IMR-90 (cell line): ENCODE measurements around the gene UBTD1. TPM values are rescaled to one million over a fixed set of nuclear protein-coding genes. Genes with fewer than 3 reads are reported as not detected.

ENCODE experiments used
- ATAC-seq: fragments of 200-7000 bp; cut with Tn5 transposase; 2 replicates; pipeline ENCODE4 v1.9.1; 2020; ENCODE audit warnings: low read depth, mild to moderate bottlenecking, moderate library complexity
- BruUV-seq: library from RNA; stranded (reverse); fragments of 400-500 nt; replicated peaks from 2 replicates; lab custom pipeline; 2021; lab: Mats Ljungman, UMichigan
- CTCF ChIA-PET: fragments of 300-600 bp; formaldehyde crosslinking; extraction: SDS; loops from one replicate; lab custom pipeline; 2021; ENCODE audit warnings: antibody characterized with exemption; lab: Yijun Ruan, JAX
- POLR2A ChIA-PET: fragments of 300-600 bp; sonication (Branson Sonifier 250); formaldehyde crosslinking; loops from one replicate; lab custom pipeline; 2022; ENCODE audit warnings: antibody characterized with exemption; ENCODE audit not compliant: unreplicated experiment; lab: Charles Lee
- DNase-seq: peaks from one replicate; pipeline ENCODE4 v3.0.0; 2013
- H2AFZ ChIP-seq: replicated peaks from 2 replicates; pipeline ENCODE3; 2013; ENCODE audit warnings: low read length, mild to moderate bottlenecking; ENCODE audit not compliant: poor library complexity
- H2AK5ac ChIP-seq: 2 replicates; pipeline ENCODE4 v1.6.1; 2013; ENCODE audit warnings: low read depth, low read length, inconsistent platforms
- H2AK9ac ChIP-seq: replicated peaks from 2 replicates; pipeline ENCODE3; 2013; ENCODE audit warnings: mild to moderate bottlenecking, low read depth, low read length, moderate library complexity; ENCODE audit not compliant: poor library complexity
- H2BK120ac ChIP-seq: 2 replicates; pipeline ENCODE4 v1.6.1; 2013; ENCODE audit warnings: low read depth, low read length, inconsistent platforms
- H2BK15ac ChIP-seq: 3 replicates; pipeline ENCODE4 v1.6.1; 2013; ENCODE audit warnings: low read depth, low read length, inconsistent platforms
- H2BK20ac ChIP-seq: 2 replicates; pipeline ENCODE4 v1.6.1; 2013; ENCODE audit warnings: low read depth, mild to moderate bottlenecking, inconsistent platforms, low read length, moderate library complexity
- H2BK5ac ChIP-seq: 2 replicates; pipeline ENCODE4 v1.6.1; 2013; ENCODE audit warnings: mild to moderate bottlenecking, low read depth, low read length, inconsistent platforms; ENCODE audit not compliant: poor library complexity, severe bottlenecking
- H3K14ac ChIP-seq: replicated peaks from 2 replicates; pipeline ENCODE4 v1.6.1; 2013; ENCODE audit warnings: low read depth, low read length, inconsistent platforms
- H3K18ac ChIP-seq: 2 replicates; pipeline ENCODE4 v1.6.1; 2013; ENCODE audit warnings: low read depth, low read length, control low read depth
- H3K23ac ChIP-seq: 2 replicates; pipeline ENCODE4 v1.6.1; 2013; ENCODE audit warnings: low read depth, low read length, inconsistent platforms
- H3K27ac ChIP-seq: 2 replicates; pipeline ENCODE4 v1.5.1; 2013; ENCODE audit warnings: mild to moderate bottlenecking, control low read depth, low read length; ENCODE audit not compliant: insufficient read depth
- H3K27me3 ChIP-seq: 2 replicates; pipeline ENCODE4 v1.6.1; 2013; ENCODE audit warnings: low read length; ENCODE audit not compliant: control insufficient read depth, insufficient read depth
- H3K36me3 ChIP-seq: 2 replicates; pipeline ENCODE4 v1.6.1; 2013; ENCODE audit warnings: low read length, mixed read lengths; ENCODE audit not compliant: control insufficient read depth, insufficient read depth
- H3K4ac ChIP-seq: 2 replicates; pipeline ENCODE4 v1.6.1; 2013; ENCODE audit warnings: low read depth, low read length, inconsistent platforms
- H3K4me1 ChIP-seq: 2 replicates; pipeline ENCODE4 v1.6.1; 2013; ENCODE audit warnings: low read length, mixed read lengths; ENCODE audit not compliant: control insufficient read depth, insufficient read depth
- H3K4me2 ChIP-seq: 2 replicates; pipeline ENCODE4 v1.6.1; 2013; ENCODE audit warnings: low read depth, mild to moderate bottlenecking, control low read depth, low read length, moderate library complexity
- H3K4me3 ChIP-seq: 2 replicates; pipeline ENCODE4 v1.5.1; 2013; ENCODE audit warnings: low read depth, mild to moderate bottlenecking, control low read depth, low read length, moderate library complexity; ENCODE audit not compliant: insufficient read depth
- H3K56ac ChIP-seq: 2 replicates; pipeline ENCODE4 v1.6.1; 2013; ENCODE audit warnings: low read length, inconsistent platforms; ENCODE audit not compliant: insufficient read depth; ENCODE audit errors: extremely low read depth
- H3K79me1 ChIP-seq, 2 experiments: 2 replicates each; pipeline ENCODE4 v1.6.1; 2013; ENCODE audit warnings: low read length in 2 of 2, inconsistent platforms in 1 of 2, low read depth in 1 of 2
- H3K9ac ChIP-seq: 2 replicates; pipeline ENCODE4 v1.6.1; 2013; ENCODE audit warnings: low read depth, low read length, control low read depth
- H3K9me1 ChIP-seq: 2 replicates; pipeline ENCODE4 v1.6.1; 2013; ENCODE audit warnings: low read length, inconsistent platforms; ENCODE audit not compliant: insufficient read depth
- H3K9me3 ChIP-seq: 2 replicates; pipeline ENCODE4 v1.6.1; 2013; ENCODE audit warnings: low read length; ENCODE audit not compliant: control insufficient read depth, insufficient read depth
- H4K20me1 ChIP-seq: 2 replicates; pipeline ENCODE4 v1.6.1; 2013; ENCODE audit warnings: low read length, inconsistent platforms; ENCODE audit not compliant: insufficient read depth
- H4K5ac ChIP-seq: 2 replicates; pipeline ENCODE4 v1.6.1; 2013; ENCODE audit warnings: mild to moderate bottlenecking, low read depth, low read length, control low read depth
- H4K8ac ChIP-seq, 2 experiments: 2 replicates each; pipeline ENCODE4 v1.6.1; 2013; ENCODE audit warnings: low read depth in 2 of 2, low read length in 2 of 2, control low read depth in 1 of 2, inconsistent platforms in 1 of 2
- H4K91ac ChIP-seq: 2 replicates; pipeline ENCODE4 v1.6.1; 2013; ENCODE audit warnings: low read depth, low read length, inconsistent platforms; ENCODE audit not compliant: insufficient read depth
- BHLHE40 ChIP-seq: fragments of 150-350 bp; IDR thresholded peaks from 2 replicates; pipeline ENCODE4 v1.6.1; 2016; ENCODE audit warnings: mild to moderate bottlenecking, low read depth, low read length
- CHD1 ChIP-seq: IDR thresholded peaks from 2 replicates; pipeline ENCODE4 v1.6.1; 2012; ENCODE audit warnings: low read depth, low read length, improper control_type of control experiment
- FOS ChIP-seq: fragments of 150-350 bp; IDR thresholded peaks from 2 replicates; pipeline ENCODE4 v1.6.1; 2016; ENCODE audit warnings: low read depth, low read length
- MAFK ChIP-seq: IDR thresholded peaks from 2 replicates; pipeline ENCODE4 v1.6.1; 2012; ENCODE audit warnings: low read depth, low read length, improper control_type of control experiment
- MAZ ChIP-seq: IDR thresholded peaks from 2 replicates; pipeline ENCODE4 v1.6.1; 2012; ENCODE audit warnings: low read depth, mild to moderate bottlenecking, low read length, improper control_type of control experiment, moderate library complexity, borderline replicate concordance
- MXI1 ChIP-seq: IDR thresholded peaks from 2 replicates; pipeline ENCODE4 v1.6.1; 2012; ENCODE audit warnings: low read depth, mild to moderate bottlenecking, low read length, moderate library complexity, borderline replicate concordance
- NFE2L2 ChIP-seq: fragments of 150-350 bp; IDR thresholded peaks from 2 replicates; pipeline ENCODE4 v1.6.1; 2016; ENCODE audit warnings: low read depth, mild to moderate bottlenecking, low read length
- POLR2A ChIP-seq: IDR thresholded peaks from 2 replicates; pipeline ENCODE4 v1.6.1; 2012; ENCODE audit warnings: mild to moderate bottlenecking, low read depth, low read length
- RAD21 ChIP-seq: IDR thresholded peaks from 2 replicates; pipeline ENCODE4 v1.6.1; 2012; ENCODE audit warnings: low read length, improper control_type of control experiment
- RCOR1 ChIP-seq: IDR thresholded peaks from 2 replicates; pipeline ENCODE4 v1.6.1; 2012; ENCODE audit warnings: mild to moderate bottlenecking, low read length, improper control_type of control experiment; ENCODE audit not compliant: insufficient replicate concordance
- SMC3 ChIP-seq: fragments of 150-350 bp; IDR thresholded peaks from 2 replicates; pipeline ENCODE4 v1.6.1; 2016; ENCODE audit warnings: low read depth, mild to moderate bottlenecking, antibody characterized with exemption, low read length, moderate library complexity
- WGBS, 2 experiments: methylation state at CpG; one replicate each; pipeline versions ENCODE4 v1.1.5 to v1.1.7; 2013; ENCODE audit warnings: missing lambda C conversion rate in 2 of 2; ENCODE audit not compliant: insufficient read length in 1 of 2; ENCODE audit errors: extremely low coverage in 2 of 2; 5-methylcytosine and 5-hydroxymethylcytosine counted together
- dilution Hi-C: fragments of 300-500 bp; cut with HindIII; formaldehyde crosslinking; loops from one replicate; pipeline ENCODE4 v1.14.3; 2018; ENCODE audit warnings: low sequenced_read_pairs; ENCODE audit not compliant: unreplicated experiment
- in situ Hi-C: fragments of 300-500 bp; cut with MboI; formaldehyde crosslinking; loops from 3 replicates; pipeline ENCODE4 v1.14.3; 2019; ENCODE audit warnings: low sequenced_read_pairs, inconsistent platforms, mixed read lengths
- intact Hi-C: fragments of 100-400 bp; cut with micrococcal nuclease; formaldehyde crosslinking; loops from 2 replicates; pipeline ENCODE4 v1.10.0; 2022
- polyA plus RNA-seq, 3 experiments: library from polyadenylated mRNA; depleted of rRNA; stranded (reverse); fragments of >200 nt; gene quantifications; 2 replicates each; pipeline ENCODE4 v1.2.3, GENCODE V29; 2012; ENCODE audit warnings: low replicate concordance in 1 of 3
- total RNA-seq: library from RNA; depleted of rRNA; stranded (reverse); fragments of >200 nt; gene quantifications from 2 replicates; pipeline ENCODE4 v1.2.3, GENCODE V29; 2012
- TF ChIP-seq, protein P1 (sequence below): fragments of 150-350 bp; IDR thresholded peaks from 2 replicates; pipeline ENCODE4 v1.6.1; 2016; ENCODE audit warnings: low read depth, mild to moderate bottlenecking, low read length, moderate library complexity, borderline replicate concordance
- TF ChIP-seq, protein P2 (sequence below): fragments of 150-350 bp; IDR thresholded peaks from 2 replicates; pipeline ENCODE4 v1.6.1; 2017; ENCODE audit warnings: mild to moderate bottlenecking, antibody characterized with exemption, low read length, low read depth

UBTD1 gene
- total and polyA plus RNA-seq, 2 of the 4 experiments (the other 2 are of a cell fraction), result 21.9 to 44.9 TPM

DNA sequence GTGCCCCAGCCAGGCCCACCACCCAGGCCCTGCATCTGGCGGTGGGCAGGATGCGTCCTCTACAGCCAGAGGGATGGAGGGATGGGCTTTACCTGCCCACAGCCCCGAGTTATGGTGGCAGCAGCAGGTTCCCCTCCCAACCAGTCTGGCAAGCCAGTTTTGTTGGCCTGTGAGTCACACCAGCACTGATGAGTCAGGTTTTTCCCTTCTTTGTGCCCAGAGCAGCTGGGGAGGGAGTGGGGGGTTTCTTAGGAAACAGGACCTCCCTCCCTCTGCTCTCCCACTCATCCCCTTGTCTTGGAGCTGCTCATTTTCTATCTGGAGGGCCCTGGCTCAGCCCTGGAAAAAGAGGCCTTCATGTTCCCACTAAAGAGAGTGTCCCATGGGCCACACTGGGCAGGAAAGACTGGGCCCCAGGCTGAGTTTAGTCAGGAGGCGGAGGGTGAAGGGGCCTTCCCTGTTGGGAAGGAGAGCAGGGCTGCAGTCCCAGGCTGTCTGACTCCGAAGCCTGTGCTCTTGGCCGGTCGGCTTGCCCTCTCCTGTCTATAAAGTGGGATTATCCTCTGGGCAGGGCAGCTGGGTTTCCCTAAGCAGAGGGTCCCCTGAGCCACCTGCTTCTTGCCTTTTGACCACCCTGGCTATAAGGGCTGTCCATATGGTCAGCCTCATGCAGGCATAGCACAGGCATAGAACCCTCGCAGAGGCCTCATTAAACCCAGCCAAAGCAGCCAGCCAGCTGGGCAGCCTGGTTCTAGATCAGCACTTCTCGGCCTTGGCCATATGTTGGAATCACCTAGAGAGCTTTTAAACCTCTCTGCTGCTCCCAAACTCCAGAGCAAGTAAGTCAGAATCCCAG, 43.7 kb downstream of the UBTD1 start:
- H3K9me1 ChIP-seq, result peaks cover 16% of the 10 kb centered on the region
- H3K27me3 ChIP-seq, result no peaks in the 10 kb centered on the region
- peak overlapping the region; percentile 83 for H3K23ac ChIP-seq
- H3K4ac ChIP-seq, result peak overlapping the region; percentile 95
- no TSS peak for BruUV-seq
- H2BK15ac ChIP-seq, result peak overlapping the region; percentile 53; the same call in 2 of the 3 replicates
- H3K9me3 ChIP-seq, result no peaks in the 10 kb centered on the region
- peaks cover 23 to 85% of the 10 kb centered on the region in 2 experiments for H3K79me1 ChIP-seq
- WGBS, 2 experiments, result 37% methylated on average over 2 of the region's 9 CpGs; no CpG with 5 or more reads in 1 of the 2 experiments
- dilution Hi-C loops (no loop called here), intact Hi-C loops (no loop called here), in situ Hi-C loops (no loop called here)
- DNase-seq (peak; percentile 97), ATAC-seq (peak; percentile 43)
- peaks cover 39% of the 10 kb centered on the region for H3K4me1 ChIP-seq
- H3K4me2 ChIP-seq, result peak overlapping the region; percentile 30
- H3K36me3 ChIP-seq, result no peaks in the 10 kb centered on the region
- peak overlapping the region; percentile 95 for H2BK20ac ChIP-seq
- CTCF ChIA-PET, result interaction anchor here (1.0 kb wide), 1 partner anchor 9 kb away, joined by 4 read pairs; no protein-coding TSS in a partner anchor
- no peaks in the 10 kb centered on the region for H4K20me1 ChIP-seq
- peak overlapping the region; percentile 90 for H3K18ac ChIP-seq
- peak overlapping the region; percentile 87 for H2BK120ac ChIP-seq
- peak overlapping the region; percentile 91 for H4K91ac ChIP-seq
- peak overlapping the region; percentile 84 for H3K14ac ChIP-seq
- H4K8ac ChIP-seq, result peak overlapping the region; percentile 83 to 94
- H4K5ac ChIP-seq, result peak overlapping the region; percentile 85
- peak overlapping the region; percentile 90 for H2AK5ac ChIP-seq
- peak overlapping the region; percentile 73 for H3K56ac ChIP-seq
- peak overlapping the region; percentile 92 for H3K27ac ChIP-seq
- peak overlapping the region; percentile 95 for H2BK5ac ChIP-seq
- peak overlapping the region; percentile 97 for H2AK9ac ChIP-seq
- H3K9ac ChIP-seq, result peak overlapping the region; percentile 40
- POLR2A ChIA-PET, result interaction anchor here (1.0 kb wide), 1 partner anchor 10 kb away, joined by 3 read pairs; no protein-coding TSS in a partner anchor
- H3K4me3 ChIP-seq, result no peak overlapping the region
- H2AFZ ChIP-seq, result peak overlapping the region; percentile 89
- TF ChIP-seq, protein P1, sequence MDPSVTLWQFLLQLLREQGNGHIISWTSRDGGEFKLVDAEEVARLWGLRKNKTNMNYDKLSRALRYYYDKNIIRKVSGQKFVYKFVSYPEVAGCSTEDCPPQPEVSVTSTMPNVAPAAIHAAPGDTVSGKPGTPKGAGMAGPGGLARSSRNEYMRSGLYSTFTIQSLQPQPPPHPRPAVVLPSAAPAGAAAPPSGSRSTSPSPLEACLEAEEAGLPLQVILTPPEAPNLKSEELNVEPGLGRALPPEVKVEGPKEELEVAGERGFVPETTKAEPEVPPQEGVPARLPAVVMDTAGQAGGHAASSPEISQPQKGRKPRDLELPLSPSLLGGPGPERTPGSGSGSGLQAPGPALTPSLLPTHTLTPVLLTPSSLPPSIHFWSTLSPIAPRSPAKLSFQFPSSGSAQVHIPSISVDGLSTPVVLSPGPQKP, result no peak
- TF ChIP-seq FOS (peak; percentile 99), RAD21 (no peak), MAFK (peak; percentile 81), BHLHE40 (no peak), MAZ (peak; percentile 87), CHD1 (no peak), SMC3 (no peak), POLR2A (peak; percentile 53; the same call in 1 of the 2 replicates), RCOR1 (peak; percentile 69), NFE2L2 (peak; percentile 43; the same call in 1 of the 2 replicates), MXI1 (no peak)
- TF ChIP-seq, protein P2, sequence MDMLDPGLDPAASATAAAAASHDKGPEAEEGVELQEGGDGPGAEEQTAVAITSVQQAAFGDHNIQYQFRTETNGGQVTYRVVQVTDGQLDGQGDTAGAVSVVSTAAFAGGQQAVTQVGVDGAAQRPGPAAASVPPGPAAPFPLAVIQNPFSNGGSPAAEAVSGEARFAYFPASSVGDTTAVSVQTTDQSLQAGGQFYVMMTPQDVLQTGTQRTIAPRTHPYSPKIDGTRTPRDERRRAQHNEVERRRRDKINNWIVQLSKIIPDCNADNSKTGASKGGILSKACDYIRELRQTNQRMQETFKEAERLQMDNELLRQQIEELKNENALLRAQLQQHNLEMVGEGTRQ, result no peak
